Glutamatergic neuron (in vitro differentiated cells): Measurements from ENCODE around the gene ARID1B. TPM values are rescaled to one million over a fixed set of nuclear protein-coding genes. Genes with fewer than 3 reads are reported as not detected.

Source experiments
- DNase-seq: peaks from one replicate; pipeline ENCODE4 v3.0.0; 2022
- H3K27ac Mint-ChIP-seq: one replicate; pipeline ENCODE4 v1.8.0; 2020; ENCODE audit warnings: mild to moderate bottlenecking, mixed read lengths, inconsistent platforms; ENCODE audit not compliant: unreplicated experiment
- H3K27me3 Mint-ChIP-seq: one replicate; pipeline ENCODE4 v1.8.0; 2020; ENCODE audit warnings: mild to moderate bottlenecking, moderate library complexity, mixed read lengths, inconsistent platforms; ENCODE audit not compliant: unreplicated experiment
- H3K36me3 Mint-ChIP-seq: one replicate; pipeline ENCODE4 v1.8.0; 2020; ENCODE audit warnings: mild to moderate bottlenecking, mixed read lengths, inconsistent platforms; ENCODE audit not compliant: unreplicated experiment
- H3K4me1 Mint-ChIP-seq: one replicate; pipeline ENCODE4 v1.8.0; 2020; ENCODE audit warnings: mild to moderate bottlenecking, low read depth, mixed read lengths, inconsistent platforms; ENCODE audit not compliant: unreplicated experiment
- H3K4me3 Mint-ChIP-seq: one replicate; pipeline ENCODE4 v1.8.0; 2020; ENCODE audit warnings: mild to moderate bottlenecking, mixed read lengths, inconsistent platforms; ENCODE audit not compliant: unreplicated experiment
- H3K9me3 Mint-ChIP-seq: one replicate; pipeline ENCODE4 v1.8.0; 2020; ENCODE audit warnings: mild to moderate bottlenecking, moderate library complexity, mixed read lengths, inconsistent platforms; ENCODE audit not compliant: unreplicated experiment
- CTCF ChIP-seq: fragments of 200-600 bp; sonication (generic); IDR thresholded peaks from one replicate; pipeline ENCODE4 v1.5.0; 2021; ENCODE audit not compliant: partially characterized antibody, unreplicated experiment
- total RNA-seq: library from RNA; stranded (reverse); fragmentation: NEBNext Ultra II Directional; extraction: Animal tissue kit (Norgen Biotek cat#: 25700); gene quantifications from one replicate; pipeline ENCODE4 v1.2.1, GENCODE V29; 2021; ENCODE audit not compliant: unreplicated experiment

Gene ARID1B
- total RNA-seq, 1 donor from 2014 or later: 202 TPM

GRCh38 chr6:156807028-156807427, 29.9 kb downstream of the ARID1B start:
- Mint-ChIP-seq H3K4me1 (peaks cover 50% of the 10 kb centered on the region), H3K9me3 (peaks cover 2% of the 10 kb centered on the region), H3K4me3 (no peak overlapping the region), H3K27me3 (peaks cover 3% of the 10 kb centered on the region), H3K36me3 (peaks cover 4% of the 10 kb centered on the region), H3K27ac (no peak overlapping the region)
- no peak for DNase-seq
- TF ChIP-seq CTCF: no peak

- Mint-ChIP-seq H3K27ac (no peak overlapping the region), H3K4me1 (peaks cover 50% of the 10 kb centered on the region), H3K4me3 (no peak overlapping the region), H3K9me3 (peaks cover 6% of the 10 kb centered on the region), H3K27me3 (peaks cover 4% of the 10 kb centered on the region), H3K36me3 (peaks cover 4% of the 10 kb centered on the region)
- no peak for TF ChIP-seq CTCF
- DNase-seq: no peak
Observed at GRCh38 chr6:156807795-156808194, 30.6 kb downstream of the ARID1B start.

- Mint-ChIP-seq H3K36me3 (peaks cover 4% of the 10 kb centered on the region), H3K4me3 (peak overlapping the region; percentile 10), H3K4me1 (peaks cover 49% of the 10 kb centered on the region), H3K27me3 (peaks cover 4% of the 10 kb centered on the region), H3K9me3 (peaks cover 6% of the 10 kb centered on the region), H3K27ac (no peak overlapping the region)
- no peak for DNase-seq
- no peak for TF ChIP-seq CTCF
Observed at GRCh38 chr6:156808287-156808686, 31.1 kb downstream of the ARID1B start.

DNA sequence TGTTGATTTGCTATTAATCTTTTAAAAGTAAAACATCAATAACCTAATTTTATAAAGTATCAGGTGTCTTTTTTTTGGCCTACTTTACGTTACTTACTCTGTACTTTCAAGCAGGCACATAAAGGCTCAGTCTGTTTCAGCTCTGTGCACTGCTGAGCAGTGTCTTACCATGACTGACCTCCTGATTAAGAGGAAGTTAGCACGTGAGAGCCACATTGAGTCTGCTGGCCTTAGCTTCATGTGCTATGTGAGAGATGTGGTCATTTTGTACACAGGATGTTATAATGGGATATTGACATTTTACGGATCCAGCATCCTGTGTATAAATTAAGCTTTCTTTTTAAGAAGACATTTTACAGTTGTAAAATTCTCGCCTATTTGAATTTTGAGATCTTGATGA, 31.9 kb downstream of the ARID1B start:
- no peak for DNase-seq
- H3K9me3 Mint-ChIP-seq: peaks cover 6% of the 10 kb centered on the region
- H3K4me1 Mint-ChIP-seq: peaks cover 46% of the 10 kb centered on the region
- no peak overlapping the region for H3K4me3 Mint-ChIP-seq
- peaks cover 4% of the 10 kb centered on the region for H3K27me3 Mint-ChIP-seq
- H3K27ac Mint-ChIP-seq: no peak overlapping the region
- peaks cover 4% of the 10 kb centered on the region for H3K36me3 Mint-ChIP-seq
- TF ChIP-seq CTCF: no peak

- peaks cover 4% of the 10 kb centered on the region for H3K27me3 Mint-ChIP-seq
- no peak for TF ChIP-seq CTCF
- H3K4me1 Mint-ChIP-seq: peaks cover 51% of the 10 kb centered on the region
- H3K36me3 Mint-ChIP-seq: peaks cover 4% of the 10 kb centered on the region
- H3K4me3 Mint-ChIP-seq: peak overlapping the region; percentile 53
- no peak for DNase-seq
- peaks cover 6% of the 10 kb centered on the region for H3K9me3 Mint-ChIP-seq
- peak overlapping the region; percentile 35 for H3K27ac Mint-ChIP-seq
Observed at GRCh38 chr6:156809446-156810178, 32.4 kb downstream of the ARID1B start.
